Esophagus squamous epithelium (tissue), 5 donors: ENCODE results near the gene IGBP1. TPM values are rescaled to one million over a fixed set of nuclear protein-coding genes. Genes with fewer than 3 reads are reported as not detected.

Experiments
- DNase-seq: peaks from one replicate; lab custom pipeline; 2025; lab: John Stamatoyannopoulos, UW
- H3K27ac ChIP-seq, 4 donors: fragments of 200-600 bp; sonication (generic); one replicate each; pipeline ENCODE4 v1.5.1; 2016 to 2019; ENCODE audit warnings: mild to moderate bottlenecking in 1 of 4
- H3K27me3 ChIP-seq, 4 donors: fragments of 200-600 bp; sonication (generic); 1 replicate in 3 of 4; 2 replicates in 1 of 4; pipeline versions ENCODE4 v1.5.1 to v1.6.0; 2017 to 2021; ENCODE audit warnings: antibody characterized with exemption in 1 of 4
- H3K36me3 ChIP-seq, 3 donors: fragments of 200-600 bp; sonication (generic); one replicate each; pipeline ENCODE4 v1.5.1; 2016 to 2019
- H3K4me1 ChIP-seq, 3 donors: fragments of 200-600 bp; sonication (generic); one replicate each; pipeline ENCODE4 v1.5.1; 2017 to 2019
- H3K4me3 ChIP-seq, 4 donors: fragments of 200-600 bp; sonication (generic); 1 replicate in 3 of 4; 2 replicates in 1 of 4; pipeline ENCODE4 v1.5.1; 2016 to 2019; ENCODE audit warnings: mild to moderate bottlenecking in 2 of 4, moderate library complexity in 1 of 4
- H3K9me3 ChIP-seq, 3 donors: fragments of 200-600 bp; sonication (generic); one replicate each; pipeline ENCODE4 v1.5.1; 2016 to 2019
- CTCF ChIP-seq, 6 experiments: fragments of 450-650 bp in 4 of 6; fragments of 200-600 bp in 2 of 6; sonication (generic) in 2 of 6; IDR thresholded peaks; one replicate each; pipeline ENCODE4 v1.5.1; 2016 to 2019; ENCODE audit warnings: antibody characterized with exemption in 6 of 6, mild to moderate bottlenecking in 4 of 6, moderate library complexity in 4 of 6
- POLR2A ChIP-seq, 4 donors: fragments of 450-650 bp; IDR thresholded peaks; one replicate each; pipeline ENCODE4 v1.6.1; 2017; ENCODE audit warnings: antibody characterized with exemption in 4 of 4, mild to moderate bottlenecking in 4 of 4, moderate library complexity in 3 of 4
- WGBS, 2 donors: methylation state at CpG; one replicate each; pipeline ENCODE4 v1.1.5; 2018; 5-methylcytosine and 5-hydroxymethylcytosine counted together
- intact Hi-C: fragments of 100-400 bp; cut with DNase I; formaldehyde crosslinking; loops from one replicate; pipeline ENCODE4 v1.15.0; 2022
- total RNA-seq, 4 donors: library from RNA; depleted of rRNA; stranded (reverse); fragments of >200 nt; gene quantifications; one replicate each; pipeline ENCODE4 v1.1.0, GENCODE V29; 2016
- donor health status: DM: yes; HTN: yes; CAD: no.

The IGBP1 gene
- total RNA-seq, 4 donors from 2014 or later: 26.5 to 66.0 (median 45.6) TPM

- no peaks in the 10 kb centered on the region for H3K27me3 ChIP-seq
- no peak for TF ChIP-seq CTCF (IDR thresholded peaks at IDR 0.05)
- TF ChIP-seq POLR2A (IDR thresholded peaks at IDR 0.05): no peak
- H3K4me3 ChIP-seq: no peak overlapping the region
- DNase-seq: no peak
- intact Hi-C loops: no loop called here
- H3K9me3 ChIP-seq: no peaks in the 10 kb centered on the region
- H3K4me1 ChIP-seq: peaks cover 0 to 16% (median 0%) of the 10 kb centered on the region in 3 donors
- no peaks in the 10 kb centered on the region for H3K36me3 ChIP-seq
- no peak overlapping the region for H3K27ac ChIP-seq
- 75 to 89% methylated on average over 2 to 3 of the region's 3 CpGs for WGBS, 2 donors
Observed at GRCh38 chrX:70172221-70172620, 39.0 kb downstream of the IGBP1 start.

GRCh38 chrX:70172964-70173363 lies 39.7 kb downstream of the IGBP1 start:
- Histone ChIP-seq H3K4me1 (peaks cover 0 to 10% (median 0%) of the 10 kb centered on the region in 3 donors), H3K27ac (no peak overlapping the region), H3K9me3 (no peaks in the 10 kb centered on the region), H3K36me3 (no peaks in the 10 kb centered on the region), H3K27me3 (no peaks in the 10 kb centered on the region), H3K4me3 (no peak overlapping the region)
- WGBS, 2 donors: 56 to 78% methylated on average over 3 to 4 of the region's 4 CpGs
- intact Hi-C loops: no loop called here
- no peak for TF ChIP-seq CTCF (IDR thresholded peaks at IDR 0.05)
- TF ChIP-seq POLR2A (IDR thresholded peaks at IDR 0.05): no peak
- DNase-seq: no peak

- Histone ChIP-seq H3K27me3 (peaks cover 0 to 2% (median 0%) of the 10 kb centered on the region in 4 donors), H3K4me3 (no peak overlapping the region), H3K36me3 (no peaks in the 10 kb centered on the region), H3K4me1 (no peaks in the 10 kb centered on the region), H3K27ac (no peak overlapping the region), H3K9me3 (no peaks in the 10 kb centered on the region)
- 52 to 68% methylated on average over 2 to 4 of the region's 4 CpGs for WGBS, 2 donors
- intact Hi-C loops: no loop called here
- no peak for DNase-seq
- TF ChIP-seq POLR2A (IDR thresholded peaks at IDR 0.05) (no peak), CTCF (IDR thresholded peaks at IDR 0.05) (no peak)
Observed at GRCh38 chrX:70174754-70175153, 41.5 kb downstream of the IGBP1 start.

- Histone ChIP-seq H3K27ac (no peak overlapping the region), H3K9me3 (no peaks in the 10 kb centered on the region), H3K4me1 (no peaks in the 10 kb centered on the region), H3K4me3 (no peak overlapping the region), H3K27me3 (peaks cover 0 to 2% (median 0%) of the 10 kb centered on the region in 4 donors), H3K36me3 (no peaks in the 10 kb centered on the region)
- intact Hi-C loops: no loop called here
- TF ChIP-seq CTCF (IDR thresholded peaks at IDR 0.05) (no peak), POLR2A (IDR thresholded peaks at IDR 0.05) (no peak)
- no peak for DNase-seq
- 67 to 87% methylated on average over 3 to 6 of the region's 7 CpGs for WGBS, 2 donors
Observed at GRCh38 chrX:70175338-70175737, 42.1 kb downstream of the IGBP1 start.

GRCh38 chrX:70176938-70177533 lies 43.8 kb downstream of the IGBP1 start, which contains the start of gene DGAT2L6:
DGAT2L6 (plus strand) TSS chrX:70177483; CDS start chrX:70177583, 100 bp downstream.
- H3K4me3 ChIP-seq: no peak within 1 kb of the TSS
- H3K27me3 ChIP-seq: peaks cover 0 to 2% (median 0%) of the 10 kb centered on the region in 4 donors
- H3K9me3 ChIP-seq: no peaks in the 10 kb centered on the region
- DNase-seq: no peak
- no peaks in the 10 kb centered on the region for H3K36me3 ChIP-seq
- TF ChIP-seq CTCF (IDR thresholded peaks at IDR 0.05): no peak
- TF ChIP-seq POLR2A (IDR thresholded peaks at IDR 0.05): no peak
- no peaks in the 10 kb centered on the region for H3K4me1 ChIP-seq
- intact Hi-C loops: no loop called here
- WGBS, 2 donors: 50 to 63% methylated on average over 5 to 6 of the region's 7 CpGs
- H3K27ac ChIP-seq: no peak within 1 kb of the TSS
